ENCODE data around the gene MIF4GD.
"Not testable (repeated sequence)": the region's sequence is repeated elsewhere in the genome, so short reads cannot be mapped to it uniquely, and the experiment has no call there.

The MIF4GD gene

GRCh38 chr17:75288770-75289114 lies 17.7 kb upstream of the MIF4GD start:
- DNase-seq (ENCODE audit: low read depth in 2 of 2) = no peak

GRCh38 chr17:75288359-75288758 lies 17.3 kb upstream of the MIF4GD start:
- DNase-seq (ENCODE audit: low read depth in 2 of 2) = no peak

GRCh38 chr17:75287221-75287620 lies 16.2 kb upstream of the MIF4GD start:
- DNase-seq (ENCODE audit: low read depth in 2 of 2) = no peak

GRCh38 chr17:75285123-75285522 lies 14.1 kb upstream of the MIF4GD start:
- no peak for DNase-seq (ENCODE audit: low read depth in 2 of 2)

- not testable (repeated sequence) for DNase-seq (ENCODE audit: low read depth in 2 of 2)
These were observed 9.2 kb upstream of the MIF4GD start for GRCh38 chr17:75280189-75280588.

GRCh38 chr17:75277664-75278071 lies 6.6 kb upstream of the MIF4GD start:
- DNase-seq (ENCODE audit: low read depth in 2 of 2) = no peak

- no peak for DNase-seq (ENCODE audit: low read depth in 2 of 2)
These were observed 3.1 kb upstream of the MIF4GD start for GRCh38 chr17:75273977-75274708.

- no peak for DNase-seq (ENCODE audit: low read depth in 2 of 2)
These were observed 1.8 kb upstream of the MIF4GD start for GRCh38 chr17:75272848-75273184.

GRCh38 chr17:75271955-75272847 lies 1.2 kb upstream of the MIF4GD start:
- no peak for DNase-seq (ENCODE audit: low read depth in 2 of 2)

- peak; percentile 78 to 82 for DNase-seq (ENCODE audit: low read depth in 2 of 2)
These were observed 363 bp upstream of the MIF4GD start for GRCh38 chr17:75271233-75271954.

- DNase-seq (ENCODE audit: low read depth in 2 of 2) = peak in 1 of 2 donors; percentile 24
These were observed 639 bp downstream of the MIF4GD start for GRCh38 chr17:75270218-75270965.

- no peak for DNase-seq (ENCODE audit: low read depth in 2 of 2)
These were observed 1.2 kb downstream of the MIF4GD start for GRCh38 chr17:75269844-75270217.

GRCh38 chr17:75267411-75268232 lies 3.4 kb downstream of the MIF4GD start:
- no peak for DNase-seq (ENCODE audit: low read depth in 2 of 2)

GRCh38 chr17:75267153-75267410 lies 3.9 kb downstream of the MIF4GD start:
- DNase-seq (ENCODE audit: low read depth in 2 of 2) = no peak

- DNase-seq (ENCODE audit: low read depth in 2 of 2) = no peak
These were observed 4.5 kb downstream of the MIF4GD start for GRCh38 chr17:75266316-75267152.

- DNase-seq (ENCODE audit: low read depth in 2 of 2) = no peak
These were observed 5.3 kb downstream of the MIF4GD start for GRCh38 chr17:75265614-75266315.

GRCh38 chr17:75263055-75263454 lies 8.0 kb downstream of the MIF4GD start:
- no peak for DNase-seq (ENCODE audit: low read depth in 2 of 2)

GRCh38 chr17:75262112-75262606 lies 8.9 kb downstream of the MIF4GD start:
- no peak for DNase-seq (ENCODE audit: low read depth in 2 of 2)

- peak; percentile 88 to 92 for DNase-seq (ENCODE audit: low read depth in 2 of 2)
These were observed 9.5 kb downstream of the MIF4GD start, which contains the start of the genes GGA3 and MRPS7 for GRCh38 chr17:75261336-75262111. Gene GGA3, minus strand, starts transcription at chr17:75261606. Its CDS starts 19 bp downstream, at chr17:75261587. Gene MRPS7, plus strand, starts transcription at chr17:75261879. Its CDS starts 22 bp downstream, at chr17:75261901.

Measured in stimulated activated CD8-positive, alpha-beta memory T cell treated with anti-CD3 and anti-CD28 coated beads, Interleukin-2, amount 100 ng/mL, for 1 hour (primary cell).